HL-60/S4 (cell line): ENCODE data around the gene IL6.
"Not testable (repeated sequence)": the region's sequence is repeated elsewhere in the genome, so short reads cannot be mapped to it uniquely, and the experiment has no call there.

Experiments
- in situ Hi-C: fragments of 300-500 bp; cut with MboI; formaldehyde crosslinking; loops from 2 replicates; pipeline ENCODE4 v1.14.3; 2022; ENCODE audit warnings: low sequenced_read_pairs

IL6 gene

DNA sequence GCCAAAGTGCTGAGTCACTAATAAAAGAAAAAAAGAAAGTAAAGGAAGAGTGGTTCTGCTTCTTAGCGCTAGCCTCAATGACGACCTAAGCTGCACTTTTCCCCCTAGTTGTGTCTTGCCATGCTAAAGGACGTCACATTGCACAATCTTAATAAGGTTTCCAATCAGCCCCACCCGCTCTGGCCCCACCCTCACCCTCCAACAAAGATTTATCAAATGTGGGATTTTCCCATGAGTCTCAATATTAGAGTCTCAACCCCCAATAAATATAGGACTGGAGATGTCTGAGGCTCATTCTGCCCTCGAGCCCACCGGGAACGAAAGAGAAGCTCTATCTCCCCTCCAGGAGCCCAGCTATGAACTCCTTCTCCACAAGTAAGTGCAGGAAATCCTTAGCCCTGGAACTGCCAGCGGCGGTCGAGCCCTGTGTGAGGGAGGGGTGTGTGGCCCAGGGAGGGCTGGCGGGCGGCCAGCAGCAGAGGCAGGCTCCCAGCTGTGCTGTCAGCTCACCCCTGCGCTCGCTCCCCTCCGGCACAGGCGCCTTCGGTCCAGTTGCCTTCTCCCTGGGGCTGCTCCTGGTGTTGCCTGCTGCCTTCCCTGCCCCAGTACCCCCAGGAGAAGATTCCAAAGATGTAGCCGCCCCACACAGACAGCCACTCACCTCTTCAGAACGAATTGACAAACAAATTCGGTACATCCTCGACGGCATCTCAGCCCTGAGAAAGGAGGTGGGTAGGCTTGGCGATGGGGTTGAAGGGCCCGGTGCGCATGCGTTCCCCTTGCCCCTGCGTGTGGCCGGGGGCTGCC, at the start of gene IL6:
Gene IL6, plus strand, starts transcription at position 294 of the 807 bp plus-strand sequence. Its CDS starts 63 bp downstream, at position 357.
- in situ Hi-C loops: no loop called here

DNA sequence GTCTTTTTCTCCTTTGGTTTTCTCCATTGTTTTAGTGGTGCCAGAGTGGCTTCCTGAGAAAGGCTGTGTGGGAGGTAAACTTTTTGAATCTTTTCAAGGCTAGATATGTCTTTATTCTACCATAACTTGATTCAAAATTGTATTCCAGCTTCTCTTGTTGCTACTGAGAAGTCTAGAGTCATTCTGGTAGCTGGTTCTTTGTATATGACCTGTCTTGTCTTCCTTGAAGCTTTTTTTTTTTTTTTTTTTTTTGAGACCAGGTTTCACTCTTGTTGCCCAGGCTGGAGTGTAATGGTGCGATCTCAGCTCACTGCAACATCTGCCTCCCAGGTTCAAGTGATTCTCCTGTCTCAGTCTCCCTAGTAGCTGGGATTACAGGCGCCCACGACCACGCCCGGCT, 49.7 kb upstream of the IL6 start:
- in situ Hi-C loops: not testable (repeated sequence)

DNA sequence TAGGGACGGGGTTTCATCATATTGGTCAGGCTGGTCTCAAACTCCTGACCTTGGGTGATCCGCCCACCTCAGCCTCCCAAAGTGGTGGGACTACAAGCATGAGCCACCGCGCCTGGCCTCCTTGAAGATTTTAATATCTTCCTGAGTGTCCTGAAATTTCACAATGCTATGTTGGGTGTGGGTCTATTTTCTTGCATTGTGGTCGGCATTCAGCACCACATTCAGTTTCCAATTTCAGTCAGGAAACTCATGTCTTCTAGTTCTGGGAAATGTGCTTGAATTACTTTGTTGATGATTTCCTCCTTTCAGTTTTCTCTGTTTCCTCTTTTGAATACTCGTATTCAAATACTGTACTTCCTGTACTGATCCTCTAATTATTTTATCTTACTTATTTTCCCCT, 49.3 kb upstream of the IL6 start:
- in situ Hi-C loops: no loop called here

DNA sequence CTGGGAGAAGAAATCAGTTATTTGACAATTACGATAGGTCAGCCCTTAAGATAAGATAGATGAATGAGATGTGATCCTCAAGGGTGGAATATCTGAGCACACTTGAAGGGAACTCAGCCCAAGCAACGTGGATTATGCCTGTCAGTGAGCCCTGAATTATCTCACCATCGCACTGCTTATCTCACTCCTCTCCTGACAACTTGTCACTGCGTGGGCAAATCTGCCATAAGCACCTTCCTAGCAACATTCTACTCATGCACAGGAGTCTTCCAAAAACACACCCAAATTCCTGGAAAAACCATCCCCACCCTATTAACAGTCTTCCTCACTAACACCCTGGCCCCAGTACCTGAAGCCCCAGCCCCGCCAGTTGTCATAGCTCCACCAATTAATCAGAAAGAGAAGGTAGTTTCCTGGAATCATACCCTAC, 46.5 kb upstream of the IL6 start:
- in situ Hi-C loops: no loop called here

DNA sequence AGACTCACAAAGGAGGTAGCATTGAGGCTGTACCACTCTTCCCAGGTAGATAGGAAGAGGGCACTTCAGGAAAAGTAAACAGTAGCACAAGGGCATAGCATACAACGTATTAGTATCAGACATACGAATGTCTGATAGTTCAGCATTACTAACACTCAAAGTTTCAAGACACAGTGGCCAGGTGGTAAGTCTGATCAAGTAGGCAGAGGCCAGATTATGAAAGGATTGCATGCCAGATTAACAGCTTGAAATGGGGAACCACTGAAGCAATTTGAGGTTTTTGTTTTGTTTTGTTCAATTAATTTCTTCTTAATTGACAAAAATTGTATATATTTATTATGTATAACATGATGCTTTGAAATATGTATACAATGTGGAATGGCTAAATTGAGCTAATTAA, 45.7 kb upstream of the IL6 start:
- in situ Hi-C loops: no loop called here

DNA sequence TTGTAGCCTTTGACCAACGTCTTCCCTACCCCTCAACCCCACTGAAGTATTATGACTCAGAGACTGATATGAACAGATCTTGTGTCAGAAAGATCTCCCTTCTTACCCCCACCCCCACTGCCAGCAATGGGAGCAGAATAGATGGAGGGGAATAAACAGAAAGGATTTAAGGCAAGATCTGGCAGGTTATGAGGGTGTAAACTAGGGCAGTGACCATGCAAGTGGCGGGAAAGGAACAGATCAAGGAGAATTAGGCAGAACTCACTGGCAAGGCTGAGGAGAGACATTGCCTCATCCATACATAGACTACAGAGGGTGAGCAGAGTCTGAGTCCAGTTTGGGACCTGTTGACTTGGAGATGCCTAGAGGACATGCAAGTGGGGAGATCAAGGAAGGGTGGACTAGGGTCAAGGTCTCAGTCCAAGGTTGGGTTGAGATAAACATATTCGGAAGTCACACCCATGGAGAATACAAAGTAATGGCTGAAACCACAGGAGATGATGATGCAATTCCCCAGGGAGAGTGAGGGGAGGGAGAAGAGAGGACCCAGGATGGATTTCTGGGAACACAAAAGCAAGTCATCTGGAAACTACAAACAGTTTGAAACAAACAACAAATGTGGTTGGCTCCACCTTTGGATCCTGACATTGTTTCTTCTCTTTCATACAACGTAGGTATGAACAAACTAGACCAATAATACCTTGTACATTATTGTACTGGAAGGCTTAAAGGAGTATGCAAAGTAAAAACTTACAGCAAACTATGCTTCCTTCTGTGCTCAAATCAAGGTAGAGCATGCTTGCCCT, 44.9 kb upstream of the IL6 start:
- in situ Hi-C loops: no loop called here

DNA sequence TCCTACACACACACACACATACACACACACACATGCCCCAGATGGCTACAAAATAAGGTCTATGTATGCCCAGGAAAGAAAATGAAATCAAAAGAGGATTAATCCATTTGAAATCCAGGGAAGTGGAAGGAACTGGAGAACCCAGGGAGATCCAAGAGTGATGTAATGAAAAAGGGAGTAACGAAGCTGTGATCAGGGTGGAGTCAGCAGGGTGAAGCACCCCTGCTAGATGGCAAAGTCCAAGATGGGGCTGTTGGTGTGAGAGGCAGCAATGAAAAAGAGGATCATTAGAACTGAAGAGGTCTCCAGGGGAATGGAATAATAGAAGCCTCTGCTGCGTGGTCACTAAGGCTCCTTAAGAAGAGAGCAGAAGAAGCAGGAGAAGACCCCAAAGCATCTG, 43.6 kb upstream of the IL6 start:
- in situ Hi-C loops: no loop called here

DNA sequence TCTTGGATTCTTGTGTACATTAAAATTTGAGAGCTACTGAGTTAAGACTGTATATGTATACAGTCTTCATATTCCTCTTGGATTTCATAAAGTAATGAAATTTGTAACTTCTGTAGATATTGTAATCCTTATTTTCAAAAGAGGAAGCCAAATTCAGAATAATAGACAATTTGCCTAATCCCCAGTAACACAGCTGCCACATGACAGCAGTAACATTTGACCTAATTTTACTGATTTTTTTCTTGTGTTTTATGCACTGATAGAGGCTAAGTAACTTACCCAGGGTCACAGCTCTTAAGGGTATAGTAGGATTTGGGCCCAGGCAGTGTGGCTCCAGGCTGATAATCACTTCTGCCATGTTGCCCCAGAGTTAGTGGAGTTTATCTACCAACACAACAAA, 40.4 kb upstream of the IL6 start:
- in situ Hi-C loops: no loop called here

DNA sequence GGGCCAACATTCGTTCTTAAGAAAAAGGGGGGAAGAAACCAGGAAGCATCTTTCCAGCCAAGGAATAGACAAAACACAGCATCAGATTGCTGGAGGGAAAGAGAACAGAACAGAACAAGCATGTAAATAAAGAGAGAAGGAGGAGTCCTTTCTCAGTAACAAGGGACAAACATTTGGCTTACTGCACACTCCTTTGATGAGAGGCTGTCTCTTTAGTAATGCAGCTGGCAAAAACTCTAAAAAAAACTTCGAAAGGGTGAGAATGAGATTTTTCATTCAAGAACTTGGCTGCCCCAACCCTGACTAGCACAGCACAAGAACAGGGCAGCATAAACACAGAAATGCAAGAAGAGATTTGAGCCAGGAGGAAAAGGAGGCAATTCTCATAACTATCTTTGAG, 38.9 kb upstream of the IL6 start:
- in situ Hi-C loops: no loop called here

DNA sequence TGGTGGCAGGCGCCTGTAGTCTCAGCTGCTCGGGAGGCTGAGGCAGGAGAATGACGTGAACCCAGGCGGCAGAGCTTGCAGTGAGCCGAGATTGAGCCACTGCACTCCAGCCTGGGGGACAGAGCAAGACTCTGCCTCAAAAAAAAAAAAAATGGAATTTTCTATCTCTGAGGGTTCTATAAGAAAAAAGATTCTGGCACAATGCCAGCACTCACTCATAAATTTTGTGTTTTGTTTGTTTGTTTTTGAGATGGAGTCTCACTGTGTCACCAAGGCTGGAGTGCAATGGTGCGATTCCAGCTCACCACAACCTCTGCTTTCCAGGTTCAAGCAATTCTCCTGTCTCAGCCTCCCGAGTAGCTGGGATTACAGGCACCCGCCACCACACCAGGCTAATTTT, 38.1 kb upstream of the IL6 start:
- in situ Hi-C loops: not testable (repeated sequence)

DNA sequence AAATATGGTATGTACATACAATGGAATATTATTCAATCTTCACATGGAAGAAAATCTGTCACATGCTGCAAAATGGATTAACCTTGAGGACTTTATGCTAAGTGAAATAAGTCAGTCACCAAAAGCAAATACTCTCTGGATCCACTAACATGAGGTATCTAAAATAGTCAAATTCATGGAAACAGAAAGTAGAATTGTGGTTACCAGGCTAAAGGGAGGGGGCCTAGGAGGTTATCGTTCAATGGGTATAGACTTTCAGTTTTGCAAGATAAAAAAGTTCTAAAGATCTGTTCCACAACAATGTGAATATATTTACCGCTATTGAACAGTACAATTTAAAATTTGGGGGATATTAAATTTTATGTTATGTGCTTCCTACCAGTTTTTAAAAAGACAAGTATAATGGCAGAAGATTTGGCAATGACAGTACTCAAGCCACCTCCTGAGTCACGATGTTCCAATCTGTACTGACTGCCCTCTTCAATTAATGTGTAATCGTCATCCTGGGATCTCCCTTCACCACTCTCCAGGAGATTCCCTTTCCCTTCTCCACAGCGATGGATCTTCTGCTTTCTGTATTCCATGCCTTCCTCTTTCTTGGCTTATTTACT, 32.3 kb upstream of the IL6 start:
- in situ Hi-C loops: no loop called here

DNA sequence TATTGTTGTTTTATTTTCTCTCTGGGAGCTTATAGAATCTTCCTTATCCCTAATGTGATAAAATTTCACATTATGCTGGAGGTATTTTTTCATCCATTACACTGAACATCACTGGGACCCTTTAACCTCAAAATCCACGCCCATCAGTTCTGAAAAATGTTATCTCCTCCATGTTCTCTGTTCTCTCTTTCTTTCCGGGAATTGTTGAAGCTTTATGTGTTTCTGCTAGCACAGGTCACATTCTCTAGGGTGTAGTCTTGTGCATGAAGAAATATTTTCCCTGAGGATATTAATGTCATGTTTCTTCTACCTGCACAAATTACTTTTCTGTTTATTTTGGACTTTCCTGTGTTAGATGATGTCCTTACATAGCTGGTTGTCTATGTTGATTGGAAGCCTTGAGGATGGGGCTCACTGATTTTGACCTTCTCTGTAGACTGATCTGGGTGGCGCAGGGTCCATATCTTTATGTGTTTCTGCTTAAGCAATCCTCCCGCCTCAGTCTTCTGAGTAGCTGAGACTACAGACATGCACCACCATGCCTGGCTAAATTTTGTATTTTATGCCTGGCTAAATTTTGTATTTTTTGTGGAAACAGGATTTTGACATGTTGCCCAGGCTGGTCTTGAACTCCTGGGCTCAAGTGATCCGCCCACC, 31.4 kb upstream of the IL6 start:
- in situ Hi-C loops: no loop called here

DNA sequence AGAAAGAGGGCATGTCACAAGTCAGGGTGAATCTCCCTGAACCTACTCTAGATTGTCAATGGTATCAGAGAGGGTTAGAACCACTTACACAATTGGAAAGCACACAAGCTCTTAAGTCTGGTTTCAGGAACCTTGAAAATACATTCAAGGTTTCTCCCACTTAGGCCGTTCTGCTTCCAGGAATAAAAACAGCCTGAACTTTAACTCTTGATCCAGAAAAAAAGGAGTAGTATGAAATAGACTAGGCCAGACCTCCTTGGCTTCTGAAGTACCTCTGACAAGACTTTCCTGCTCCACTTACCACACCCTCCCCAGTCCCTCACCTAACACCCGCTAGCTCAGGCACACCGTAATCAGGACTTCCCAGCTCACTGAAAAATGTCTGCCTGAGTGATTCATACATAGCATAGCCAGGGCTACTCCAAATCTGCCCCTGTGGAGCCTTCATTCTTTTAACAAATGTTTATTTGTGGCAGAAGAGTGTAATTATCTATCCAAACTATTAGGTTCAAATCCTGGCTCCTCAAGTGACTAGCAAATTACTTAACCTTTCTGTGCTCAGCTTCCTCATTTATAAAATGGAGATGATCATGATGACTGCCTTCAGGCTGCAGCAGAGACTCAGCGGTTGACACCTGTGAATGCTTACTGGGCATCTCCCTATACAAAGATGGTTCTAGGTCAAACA, 30.3 kb upstream of the IL6 start:
- in situ Hi-C loops: no loop called here

DNA sequence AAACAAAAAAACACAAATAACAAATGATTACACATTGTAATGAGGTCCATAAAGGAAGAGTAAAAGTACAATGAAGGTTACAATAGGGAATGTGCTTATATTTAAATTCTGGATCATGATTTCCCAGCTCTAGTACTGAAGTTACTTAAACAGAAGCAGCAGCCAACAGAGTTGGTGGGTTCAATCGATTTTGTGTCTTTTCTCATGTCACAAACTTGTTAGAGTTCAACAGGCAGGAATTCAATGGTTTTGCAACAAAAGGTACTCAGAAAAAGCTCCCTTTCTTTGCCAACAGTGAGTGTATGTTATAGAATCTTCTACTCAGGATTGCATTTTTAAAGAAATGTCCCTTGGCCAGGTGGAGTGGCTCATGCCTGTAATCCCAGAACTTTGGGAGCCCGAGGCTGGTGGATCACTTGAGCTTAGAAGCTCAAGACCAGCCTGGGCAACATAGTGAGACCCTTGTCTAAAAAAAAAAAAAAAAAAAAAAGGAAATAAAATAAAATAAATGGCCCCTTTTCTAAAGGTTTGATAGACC, 29.6 kb upstream of the IL6 start:
- in situ Hi-C loops: no loop called here

DNA sequence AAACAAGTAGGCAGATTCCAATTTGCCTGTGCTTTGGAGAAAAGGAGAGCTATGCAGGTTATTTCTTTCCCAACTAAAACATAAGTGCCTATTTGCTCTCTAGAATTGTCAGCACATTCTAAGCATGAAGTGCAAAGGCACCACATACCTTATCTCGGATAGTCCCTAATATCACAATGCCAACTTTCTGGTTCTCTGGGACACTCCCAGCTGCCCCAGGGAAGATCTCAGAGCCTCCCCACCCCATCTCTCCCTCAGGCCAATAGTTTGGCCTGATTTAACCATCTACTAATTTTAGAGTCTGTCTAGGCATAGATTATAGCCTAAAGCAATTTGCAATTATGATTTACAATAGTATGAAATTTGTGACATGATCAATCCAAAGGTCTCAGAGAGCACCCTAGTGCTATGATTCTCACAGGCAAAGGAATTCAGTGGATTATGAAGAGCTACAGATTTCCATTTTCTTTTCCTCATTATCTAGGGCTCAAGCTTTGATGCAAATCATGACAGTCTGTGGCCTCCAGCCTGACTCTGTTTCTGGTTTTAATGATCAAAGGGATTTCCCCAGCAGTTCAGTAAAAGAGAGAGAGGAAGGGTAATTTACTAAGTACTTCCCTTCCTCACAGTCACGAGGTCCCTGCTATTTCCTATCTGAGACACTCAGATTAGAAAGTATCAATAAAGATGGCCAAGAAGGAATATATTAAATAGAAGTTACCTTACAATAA, 29.0 kb upstream of the IL6 start:
- in situ Hi-C loops: no loop called here

DNA sequence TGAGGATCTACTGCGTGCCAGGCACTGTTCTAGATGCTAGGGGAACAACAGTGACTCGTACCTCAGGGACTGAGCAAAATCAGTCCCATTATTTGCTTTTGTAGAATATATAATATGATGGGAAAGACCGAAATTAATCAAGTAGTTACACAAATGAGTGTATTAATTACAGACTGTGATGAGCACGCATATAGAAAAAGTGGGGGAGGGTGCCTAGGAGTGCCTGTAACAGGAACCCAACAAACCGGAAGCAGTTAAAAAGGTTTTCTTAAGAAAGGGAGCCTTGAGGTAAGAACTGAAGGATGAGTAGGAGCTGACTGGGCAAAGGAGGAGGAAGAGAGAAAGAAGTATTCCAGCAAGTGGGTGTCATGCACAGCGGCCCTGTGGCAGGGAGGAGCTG, 28.2 kb upstream of the IL6 start:
- in situ Hi-C loops: no loop called here

DNA sequence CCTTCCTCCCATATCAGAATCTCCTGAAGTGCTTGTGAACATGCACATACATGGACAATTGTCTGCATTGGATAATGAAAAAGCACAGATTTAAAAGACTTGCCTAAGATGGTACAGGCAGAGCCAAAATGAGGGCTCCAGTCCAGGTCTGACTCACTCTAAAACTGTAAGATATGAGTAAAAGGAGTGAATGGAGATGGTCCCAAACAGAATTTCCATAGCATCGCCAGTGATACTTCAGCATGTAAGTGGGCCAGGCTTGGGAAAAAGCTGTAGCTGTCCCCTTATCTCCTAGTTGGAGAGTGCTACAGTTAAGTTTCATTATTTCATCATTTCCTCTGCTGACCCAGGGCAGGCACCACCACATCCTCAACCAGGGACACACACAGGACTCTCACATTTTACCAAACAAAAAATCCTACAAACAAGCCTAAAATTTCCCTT, 26.4 kb upstream of the IL6 start:
- in situ Hi-C loops: no loop called here

DNA sequence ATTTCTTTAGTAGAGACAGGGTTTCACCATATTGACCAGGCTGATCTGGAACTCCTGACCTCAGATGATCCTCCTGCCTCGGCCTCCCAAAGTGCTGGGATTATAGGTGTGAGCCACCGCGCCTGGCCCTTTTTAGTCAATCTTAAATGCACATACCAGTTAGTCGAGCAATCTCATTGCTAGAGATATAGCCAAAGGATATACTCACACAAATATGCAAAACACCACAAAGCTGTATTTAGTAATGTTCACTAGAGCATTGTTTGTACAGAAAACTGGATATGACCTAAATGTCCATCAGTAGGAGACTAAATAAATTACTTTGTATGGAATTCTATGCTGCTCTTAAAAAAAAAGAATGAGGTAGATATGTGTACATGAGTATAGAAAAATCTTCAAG, 24.5 kb upstream of the IL6 start:
- in situ Hi-C loops: no loop called here

DNA sequence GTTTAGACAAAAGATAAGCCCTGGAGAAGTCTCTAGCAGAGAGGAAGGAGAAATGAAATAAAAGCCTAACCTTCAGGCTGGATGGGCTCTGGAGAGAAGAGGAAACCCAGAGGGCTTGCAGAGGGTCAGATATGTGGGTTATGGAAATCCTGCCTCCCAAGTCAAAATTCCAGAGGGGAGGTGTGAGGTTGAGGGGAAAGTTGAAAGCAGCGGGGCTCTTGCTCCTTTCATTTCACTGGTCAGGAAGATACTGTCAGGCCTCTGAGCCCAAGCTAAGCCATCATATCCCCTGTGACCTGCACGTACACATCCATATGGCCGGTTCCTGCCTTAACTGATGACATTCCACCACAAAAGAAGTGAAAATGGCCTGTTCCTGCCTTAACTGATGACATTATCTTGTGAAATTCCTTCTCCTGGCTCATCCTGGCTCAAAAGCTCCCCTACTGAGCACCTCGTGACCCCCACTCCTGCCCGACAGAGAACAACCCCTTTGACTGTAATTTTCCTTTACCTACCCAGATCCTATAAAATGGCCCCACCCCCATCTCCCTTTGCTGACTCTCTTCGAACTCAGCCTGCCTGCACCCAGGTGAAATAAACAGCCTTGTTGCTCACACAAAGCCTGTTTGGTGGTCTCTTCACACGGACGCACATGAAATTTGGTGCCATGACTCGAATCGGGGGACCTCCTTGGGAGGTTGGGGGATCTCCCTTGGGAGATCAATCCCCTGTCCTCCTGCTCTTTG, 23.7 kb upstream of the IL6 start:
- in situ Hi-C loops: not testable (repeated sequence)
